MM.1S (cell line): ENCODE measurements around the gene ADGRL1.
A peak's percentile ranks its signal among the peaks of the same experiment; 100 is the strongest.

Source experiments
- DNase-seq: peaks from one replicate; pipeline ENCODE4 v3.0.0-alpha.2; 2015
- H2AFZ ChIP-seq: fragments of 300-600 bp; sonication (generic); 2 replicates; pipeline ENCODE4 v1.6.0; 2016; ENCODE audit warnings: antibody characterized with exemption, low read length
- H3F3A ChIP-seq: fragments of 300-600 bp; sonication (generic); 2 replicates; pipeline ENCODE4 v1.6.1; 2016; ENCODE audit warnings: mild to moderate bottlenecking, antibody characterized with exemption, low read length, moderate library complexity, mixed read lengths; ENCODE audit not compliant: insufficient read depth
- H3K27ac ChIP-seq: fragments of 300-600 bp; sonication (generic); 2 replicates; pipeline ENCODE4 v1.5.1; 2016; ENCODE audit warnings: mild to moderate bottlenecking, low read length
- H3K27me3 ChIP-seq: fragments of 300-600 bp; sonication (generic); replicated peaks from 2 replicates; pipeline ENCODE4 v1.6.0; 2016; ENCODE audit warnings: low read length; ENCODE audit not compliant: insufficient read depth
- H3K36me3 ChIP-seq: fragments of 300-600 bp; sonication (generic); replicated peaks from 2 replicates; pipeline ENCODE4 v1.6.1; 2016; ENCODE audit warnings: mild to moderate bottlenecking, low read length, mixed read lengths; ENCODE audit not compliant: insufficient read depth
- H3K4me1 ChIP-seq: fragments of 300-600 bp; sonication (generic); 2 replicates; pipeline ENCODE4 v1.6.1; 2016; ENCODE audit warnings: low read length, mixed read lengths
- H3K4me2 ChIP-seq: fragments of 300-600 bp; sonication (generic); 2 replicates; pipeline ENCODE4 v1.6.0; 2016; ENCODE audit warnings: low read depth, low read length
- H3K4me3 ChIP-seq: fragments of 300-600 bp; sonication (generic); 2 replicates; pipeline ENCODE4 v1.5.1; 2016; ENCODE audit warnings: low read length, mixed read lengths
- H3K79me2 ChIP-seq: fragments of 300-600 bp; sonication (generic); 2 replicates; pipeline ENCODE4 v1.6.1; 2016; ENCODE audit warnings: mixed run types, low read length, mixed read lengths
- H3K9ac ChIP-seq: fragments of 300-600 bp; sonication (generic); 2 replicates; pipeline ENCODE4 v1.6.1; 2016; ENCODE audit warnings: low read length, mixed read lengths
- H3K9me2 ChIP-seq: fragments of 300-600 bp; sonication (generic); replicated peaks from 2 replicates; pipeline ENCODE4 v1.6.1; 2016; ENCODE audit warnings: mild to moderate bottlenecking, low read length, mixed read lengths; ENCODE audit not compliant: insufficient read depth
- H3K9me3 ChIP-seq: fragments of 300-600 bp; sonication (generic); replicated peaks from 2 replicates; pipeline ENCODE4 v1.6.1; 2016; ENCODE audit warnings: mild to moderate bottlenecking, low read length, mixed read lengths; ENCODE audit not compliant: insufficient read depth
- H4K20me1 ChIP-seq: fragments of 300-600 bp; sonication (generic); 2 replicates; pipeline ENCODE4 v1.6.1; 2016; ENCODE audit warnings: mild to moderate bottlenecking, low read length, moderate library complexity, mixed read lengths; ENCODE audit not compliant: insufficient read depth
- CTCF ChIP-seq: fragments of 300-600 bp; sonication (generic); IDR thresholded peaks from 2 replicates; pipeline ENCODE4 v1.5.1; 2016; ENCODE audit warnings: antibody characterized with exemption, low read length, mixed read lengths
- EZH2 ChIP-seq: fragments of 300-600 bp; sonication (generic); optimal IDR thresholded peaks from 2 replicates; pipeline ENCODE3; 2017; ENCODE audit warnings: low read depth, mild to moderate bottlenecking, antibody characterized with exemption, low read length, mixed read lengths
- EZH2phosphoT487 ChIP-seq: fragments of 300-600 bp; sonication (generic); IDR thresholded peaks from 2 replicates; pipeline ENCODE4 v1.6.1; 2018; ENCODE audit warnings: antibody characterized with exemption, low read length

ADGRL1 gene

GRCh38 chr19:14150041-14150769, 55.8 kb downstream of the ADGRL1 start:
- peak overlapping the region; percentile 71 for H2AFZ ChIP-seq

GRCh38 chr19:14149509-14149994, 56.4 kb downstream of the ADGRL1 start:
- peak overlapping the region; percentile 71 for H2AFZ ChIP-seq
- peaks cover 12% of the 10 kb centered on the region for H3K4me1 ChIP-seq
- H3K79me2 ChIP-seq: no peaks in the 10 kb centered on the region
- H3K36me3 ChIP-seq: no peaks in the 10 kb centered on the region
- DNase-seq: peak; percentile 60
- H3F3A ChIP-seq: 0 out of 2 replicates have a peak, but pooled peaks cover 3% of the 10 kb centered on the region
- peak overlapping the region; percentile 10; the same call in 1 of the 2 replicates for H3K27ac ChIP-seq
- H4K20me1 ChIP-seq: no peaks in the 10 kb centered on the region
- no peaks in the 10 kb centered on the region for H3K27me3 ChIP-seq
- no peaks in the 10 kb centered on the region for H3K9me3 ChIP-seq
- H3K9ac ChIP-seq: peak overlapping the region; percentile 13; the same call in 1 of the 2 replicates
- H3K4me3 ChIP-seq: peak overlapping the region; percentile 40
- H3K4me2 ChIP-seq: peak overlapping the region; percentile 38
- H3K9me2 ChIP-seq: no peaks in the 10 kb centered on the region
- TF ChIP-seq CTCF (no peak), EZH2 (no peak), EZH2phosphoT487 (no peak)

More at GRCh38 chr19:14150041-14150769, 55.8 kb downstream of the ADGRL1 start:
- Histone ChIP-seq H3K79me2 (no peaks in the 10 kb centered on the region), H3K27me3 (no peaks in the 10 kb centered on the region), H3K9me2 (no peaks in the 10 kb centered on the region), H3K27ac (peak overlapping the region; percentile 10; the same call in 1 of the 2 replicates), H4K20me1 (no peaks in the 10 kb centered on the region), H3K4me3 (no peak overlapping the region), H3F3A (0 out of 2 replicates have a peak, but pooled peaks cover 3% of the 10 kb centered on the region), H3K4me2 (peak overlapping the region; percentile 38; the same call in 1 of the 2 replicates), H3K36me3 (no peaks in the 10 kb centered on the region), H3K9me3 (no peaks in the 10 kb centered on the region), H3K4me1 (peaks cover 12% of the 10 kb centered on the region), H3K9ac (peak overlapping the region; percentile 13; the same call in 1 of the 2 replicates)
- DNase-seq: no peak
- TF ChIP-seq EZH2phosphoT487 (no peak), CTCF (no peak), EZH2 (no peak)

GRCh38 chr19:14148751-14149410, 57.1 kb downstream of the ADGRL1 start:
- Histone ChIP-seq H2AFZ (peak overlapping the region; percentile 71), H3K27ac (peak overlapping the region; percentile 10; the same call in 1 of the 2 replicates), H3K4me3 (peak overlapping the region; percentile 40; the same call in 1 of the 2 replicates), H3K4me2 (peak overlapping the region; percentile 38), H3K36me3 (no peaks in the 10 kb centered on the region), H3K9me3 (no peaks in the 10 kb centered on the region), H3F3A (0 out of 2 replicates have a peak, but pooled peaks cover 3% of the 10 kb centered on the region), H3K9me2 (no peaks in the 10 kb centered on the region), H4K20me1 (no peaks in the 10 kb centered on the region), H3K27me3 (no peaks in the 10 kb centered on the region), H3K4me1 (peaks cover 12% of the 10 kb centered on the region), H3K9ac (peak overlapping the region; percentile 13; the same call in 1 of the 2 replicates), H3K79me2 (no peaks in the 10 kb centered on the region)
- TF ChIP-seq EZH2: no peak
- TF ChIP-seq CTCF: no peak
- TF ChIP-seq EZH2phosphoT487: no peak
- no peak for DNase-seq
